ENCODE results near the gene GATB. TPM values are rescaled to one million over a fixed set of nuclear protein-coding genes. Genes with fewer than 3 reads are reported as not detected.

Gene GATB
- total and polyA plus RNA-seq, 10 donors: 12.6 to 22.7 (median 17.8) TPM

GRCh38 chr4:151670843-151671242 is 90.0 kb downstream of the GATB start:
- Histone ChIP-seq H3K4me3 (no peak overlapping the region), H3K9me3 (no peaks in the 10 kb centered on the region), H3K36me3 (peaks cover 0 to 23% (median 0%) of the 10 kb centered on the region in 6 donors), H3K4me1 (no peaks in the 10 kb centered on the region), H3K27me3 (replicated peaks in 1 of 7) (no peaks in the 10 kb centered on the region), H3K27ac (no peak overlapping the region)
- no peak for TF ChIP-seq CTCF (IDR thresholded peaks at IDR 0.05 in 8 of 11, conservative IDR thresholded peaks at IDR 0.05 in 3 of 11)
- TF ChIP-seq POLR2AphosphoS5 (IDR thresholded peaks at IDR 0.05): no peak
- intact Hi-C loops (cut with DNase I; ENCODE audit: low total_unique reads): no loop called here
- WGBS, 5 donors: 92 to 97% (median 95%) methylated on average over 5 of the region's 5 CpGs
- DNase-seq: no peak

DNA sequence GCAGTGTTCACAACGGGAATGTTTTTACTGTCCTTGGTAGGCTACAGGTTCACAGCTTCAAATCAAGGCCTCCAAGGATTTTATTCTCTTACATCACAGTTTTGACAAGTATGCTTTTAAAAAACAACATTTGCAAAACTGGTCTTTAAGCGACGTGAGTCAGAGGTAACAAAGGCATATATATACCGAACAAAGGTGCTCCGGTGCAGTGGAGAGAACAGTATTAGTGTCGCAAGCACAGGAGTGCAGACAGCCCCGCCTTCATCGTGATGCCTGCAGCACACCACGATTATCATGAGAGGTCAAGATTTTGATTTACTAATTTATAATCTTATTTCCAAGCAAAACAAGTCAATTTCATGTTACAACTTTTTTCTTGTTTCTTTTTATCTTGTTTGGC is 90.8 kb downstream of the GATB start:
- no peaks in the 10 kb centered on the region for H3K27me3 ChIP-seq (replicated peaks in 1 of 7)
- TF ChIP-seq CTCF (IDR thresholded peaks at IDR 0.05 in 8 of 11, conservative IDR thresholded peaks at IDR 0.05 in 3 of 11) (no peak), POLR2AphosphoS5 (IDR thresholded peaks at IDR 0.05) (no peak), POLR2A (IDR thresholded peaks at IDR 0.05) (no peak)
- H3K4me1 ChIP-seq: no peaks in the 10 kb centered on the region
- DNase-seq: no peak
- intact Hi-C loops (cut with DNase I; ENCODE audit: low total_unique reads): no loop called here
- no peaks in the 10 kb centered on the region for H3K9me3 ChIP-seq
- no peak overlapping the region for H3K27ac ChIP-seq
- H3K4me3 ChIP-seq: no peak overlapping the region
- 92 to 94% (median 92%) methylated on average over 9 of the region's 9 CpGs for WGBS, 5 donors
- H3K36me3 ChIP-seq: peaks cover 0 to 23% (median 0%) of the 10 kb centered on the region in 6 donors

GRCh38 chr4:151668689-151669402 is 92.0 kb downstream of the GATB start:
- H3K27me3 ChIP-seq (replicated peaks in 1 of 7): no peaks in the 10 kb centered on the region
- 88 to 96% (median 93%) methylated on average over 4 of the region's 4 CpGs for WGBS, 5 donors
- no peak for DNase-seq
- intact Hi-C loops (cut with DNase I; ENCODE audit: low total_unique reads): no loop called here
- H3K27ac ChIP-seq: no peak overlapping the region
- no peaks in the 10 kb centered on the region for H3K4me1 ChIP-seq
- H3K4me3 ChIP-seq: no peak overlapping the region
- peaks cover 0 to 23% (median 0%) of the 10 kb centered on the region in 6 donors for H3K36me3 ChIP-seq
- TF ChIP-seq POLR2A (IDR thresholded peaks at IDR 0.05) (no peak), POLR2AphosphoS5 (IDR thresholded peaks at IDR 0.05) (no peak), CTCF (IDR thresholded peaks at IDR 0.05 in 8 of 11, conservative IDR thresholded peaks at IDR 0.05 in 3 of 11) (no peak)
- no peaks in the 10 kb centered on the region for H3K9me3 ChIP-seq

DNA sequence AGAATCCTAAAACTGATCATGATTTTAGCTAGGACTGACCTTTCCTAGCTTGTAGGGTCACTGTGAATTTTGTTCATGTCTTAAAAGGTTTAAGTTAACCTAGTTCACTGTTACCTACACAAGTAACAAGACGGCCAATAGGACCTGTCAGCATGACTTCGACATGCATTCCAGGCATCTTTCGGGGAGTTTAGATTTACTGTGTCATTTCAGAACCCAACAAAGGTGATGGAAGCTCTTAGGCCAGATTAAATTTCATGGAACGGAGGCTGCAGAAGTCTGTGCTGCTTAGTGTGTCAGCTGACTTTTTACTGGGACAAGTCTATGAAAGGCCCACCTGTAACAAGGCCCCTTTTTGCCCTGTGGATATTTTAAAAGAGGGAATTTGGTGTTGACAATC is 93.1 kb downstream of the GATB start:
- peak overlapping the region in 1 of 8 donors; percentile 63 for H3K27ac ChIP-seq
- intact Hi-C loops (cut with DNase I; ENCODE audit: low total_unique reads): no loop called here
- H3K9me3 ChIP-seq: no peaks in the 10 kb centered on the region
- TF ChIP-seq CTCF (IDR thresholded peaks at IDR 0.05 in 8 of 11, conservative IDR thresholded peaks at IDR 0.05 in 3 of 11) (no peak), POLR2AphosphoS5 (IDR thresholded peaks at IDR 0.05) (no peak), POLR2A (IDR thresholded peaks at IDR 0.05) (no peak)
- no peak for DNase-seq
- H3K4me3 ChIP-seq: no peak overlapping the region
- peaks cover 0 to 21% (median 0%) of the 10 kb centered on the region in 6 donors for H3K36me3 ChIP-seq
- H3K4me1 ChIP-seq: no peaks in the 10 kb centered on the region
- 93 to 99% (median 96%) methylated on average over 4 of the region's 4 CpGs for WGBS, 5 donors
- H3K27me3 ChIP-seq (replicated peaks in 1 of 7): no peaks in the 10 kb centered on the region
